ENCODE results near the gene POLR1A.

Gene POLR1A

GRCh38 chr2:86000131-86000937, 105.4 kb downstream of the POLR1A start:
- TF ChIP-seq, protein P1, sequence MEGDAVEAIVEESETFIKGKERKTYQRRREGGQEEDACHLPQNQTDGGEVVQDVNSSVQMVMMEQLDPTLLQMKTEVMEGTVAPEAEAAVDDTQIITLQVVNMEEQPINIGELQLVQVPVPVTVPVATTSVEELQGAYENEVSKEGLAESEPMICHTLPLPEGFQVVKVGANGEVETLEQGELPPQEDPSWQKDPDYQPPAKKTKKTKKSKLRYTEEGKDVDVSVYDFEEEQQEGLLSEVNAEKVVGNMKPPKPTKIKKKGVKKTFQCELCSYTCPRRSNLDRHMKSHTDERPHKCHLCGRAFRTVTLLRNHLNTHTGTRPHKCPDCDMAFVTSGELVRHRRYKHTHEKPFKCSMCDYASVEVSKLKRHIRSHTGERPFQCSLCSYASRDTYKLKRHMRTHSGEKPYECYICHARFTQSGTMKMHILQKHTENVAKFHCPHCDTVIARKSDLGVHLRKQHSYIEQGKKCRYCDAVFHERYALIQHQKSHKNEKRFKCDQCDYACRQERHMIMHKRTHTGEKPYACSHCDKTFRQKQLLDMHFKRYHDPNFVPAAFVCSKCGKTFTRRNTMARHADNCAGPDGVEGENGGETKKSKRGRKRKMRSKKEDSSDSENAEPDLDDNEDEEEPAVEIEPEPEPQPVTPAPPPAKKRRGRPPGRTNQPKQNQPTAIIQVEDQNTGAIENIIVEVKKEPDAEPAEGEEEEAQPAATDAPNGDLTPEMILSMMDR (IDR thresholded peaks at IDR 0.05; ENCODE audit: insufficient read depth, low read length, poor library complexity, severe bottlenecking) = no peak
- Histone ChIP-seq H3K36me3 (ENCODE audit: control insufficient read depth, insufficient read depth, low read length) (no peaks in the 10 kb centered on the region), H3K27me3 (replicated peaks; ENCODE audit: control insufficient read depth, insufficient read depth, low read length) (no peaks in the 10 kb centered on the region), H3K4me3 (replicated peaks; ENCODE audit: low read depth, low read length) (no peak overlapping the region)
- DNase-seq (ENCODE audit: extremely low read depth, insufficient read length) = no peak

DNA sequence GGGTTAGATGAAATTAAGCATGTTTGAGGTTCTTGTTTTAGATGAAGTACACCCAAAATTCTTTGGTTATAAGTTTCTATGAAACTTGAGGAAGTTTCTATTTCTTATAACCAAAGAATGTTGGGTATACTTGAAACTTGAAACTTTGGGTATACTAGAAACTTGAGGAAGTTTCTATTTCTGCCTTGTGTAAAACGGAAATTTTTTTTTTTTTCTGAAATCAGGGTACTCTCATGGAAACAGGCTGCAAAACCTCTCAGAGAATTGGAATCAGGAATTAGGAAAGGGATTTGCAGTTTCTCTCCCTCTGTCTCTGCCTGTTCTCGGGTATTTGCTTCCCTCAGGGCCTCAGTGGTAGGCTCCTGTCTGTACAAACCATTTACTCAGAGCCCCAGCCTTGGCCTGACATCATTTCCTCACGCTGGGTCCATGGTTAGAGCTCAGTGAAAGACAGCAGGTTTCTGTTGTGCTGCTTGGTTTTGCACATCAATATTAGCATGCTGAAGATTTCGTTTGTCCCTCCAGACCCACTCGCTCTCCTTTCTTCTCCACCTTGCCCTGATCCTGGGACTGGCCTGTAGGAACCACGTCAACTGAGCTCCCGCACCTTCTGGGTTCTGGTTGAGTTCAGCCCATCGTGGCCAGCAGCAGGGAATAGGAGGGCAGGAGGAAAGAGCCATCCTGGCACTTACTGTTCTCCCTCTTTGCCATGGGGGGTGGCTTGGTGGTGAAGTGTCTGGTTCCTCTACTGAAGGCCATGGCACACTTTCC, 106.4 kb downstream of the POLR1A start:
- Histone ChIP-seq H3K36me3 (ENCODE audit: control insufficient read depth, insufficient read depth, low read length) (no peaks in the 10 kb centered on the region), H3K4me3 (replicated peaks; ENCODE audit: low read depth, low read length) (no peak overlapping the region; the same call in 1 of the 2 replicates), H3K27me3 (replicated peaks; ENCODE audit: control insufficient read depth, insufficient read depth, low read length) (no peaks in the 10 kb centered on the region)
- DNase-seq (ENCODE audit: extremely low read depth, insufficient read length) = peak; percentile 72
- TF ChIP-seq, protein P1 (IDR thresholded peaks at IDR 0.05; ENCODE audit: insufficient read depth, low read length, poor library complexity, severe bottlenecking) = no peak

DNA sequence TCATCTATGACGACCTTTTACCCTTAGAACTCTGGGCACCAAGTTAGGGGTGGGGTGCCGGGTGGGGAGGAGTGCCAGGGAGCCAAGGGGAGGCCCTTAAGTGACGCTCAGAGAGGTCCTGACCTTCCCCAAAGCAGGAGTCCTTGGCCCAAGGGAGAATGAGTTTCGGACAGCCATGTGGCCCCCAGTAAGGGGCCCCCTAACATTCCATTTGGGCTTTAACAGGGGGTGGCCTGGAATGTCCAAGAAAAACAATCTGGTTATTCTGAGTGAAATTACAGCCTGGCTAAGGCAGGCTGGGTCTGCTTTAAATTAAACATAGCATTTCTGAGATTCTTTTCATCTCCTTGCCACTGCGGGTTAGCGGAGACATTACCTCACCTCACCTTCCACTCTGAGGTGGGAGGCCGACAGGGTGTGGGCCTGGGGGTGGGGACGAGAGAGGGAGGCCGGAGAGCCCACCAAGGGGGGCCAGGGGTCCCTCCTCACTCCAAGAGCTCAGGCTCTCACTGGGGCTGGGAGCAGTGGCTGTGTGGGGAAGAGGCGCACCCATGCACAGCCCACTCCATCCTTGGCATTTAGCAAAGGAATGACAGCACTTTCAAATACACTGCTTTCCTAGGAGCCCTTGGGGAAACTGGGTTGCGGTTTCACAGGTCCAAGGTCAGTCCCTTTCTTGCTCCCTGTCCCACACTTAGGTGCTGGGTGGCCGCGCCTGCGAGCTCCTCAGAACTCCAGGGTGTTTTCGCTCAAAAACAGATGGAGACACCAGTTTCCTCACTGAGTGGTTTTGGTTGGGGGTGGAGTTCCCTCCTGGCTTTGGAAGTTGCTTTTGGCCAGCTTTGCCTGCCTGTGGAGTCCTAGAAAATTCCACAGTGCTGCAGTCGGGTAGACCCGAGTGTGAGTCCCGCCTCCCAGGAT, 107.4 kb downstream of the POLR1A start:
- H3K27me3 ChIP-seq (replicated peaks; ENCODE audit: control insufficient read depth, insufficient read depth, low read length) = no peaks in the 10 kb centered on the region
- H3K36me3 ChIP-seq (ENCODE audit: control insufficient read depth, insufficient read depth, low read length) = no peaks in the 10 kb centered on the region
- TF ChIP-seq, protein P1 (IDR thresholded peaks at IDR 0.05; ENCODE audit: insufficient read depth, low read length, poor library complexity, severe bottlenecking) = no peak
- no peak for DNase-seq (ENCODE audit: extremely low read depth, insufficient read length)
- no peak overlapping the region; the same call in 1 of the 2 replicates for H3K4me3 ChIP-seq (replicated peaks; ENCODE audit: low read depth, low read length)

GRCh38 chr2:85997017-85997970, 108.4 kb downstream of the POLR1A start:
- Histone ChIP-seq H3K27me3 (replicated peaks; ENCODE audit: control insufficient read depth, insufficient read depth, low read length) (no peaks in the 10 kb centered on the region), H3K4me3 (replicated peaks; ENCODE audit: low read depth, low read length) (no peak overlapping the region), H3K36me3 (ENCODE audit: control insufficient read depth, insufficient read depth, low read length) (no peaks in the 10 kb centered on the region)
- TF ChIP-seq, protein P1 (IDR thresholded peaks at IDR 0.05; ENCODE audit: insufficient read depth, low read length, poor library complexity, severe bottlenecking) = no peak
- DNase-seq (ENCODE audit: extremely low read depth, insufficient read length) = no peak
